ENCODE measurements around the gene ANKRD44. TPM values are rescaled to one million over a fixed set of nuclear protein-coding genes. Genes with fewer than 3 reads are reported as not detected.

Gene ANKRD44
- total RNA-seq, 2 donors from 2014 or later = 57.8 to 93.4 TPM

GRCh38 chr2:196992466-196992865, 318.1 kb downstream of the ANKRD44 start:
- TF ChIP-seq, protein P1, sequence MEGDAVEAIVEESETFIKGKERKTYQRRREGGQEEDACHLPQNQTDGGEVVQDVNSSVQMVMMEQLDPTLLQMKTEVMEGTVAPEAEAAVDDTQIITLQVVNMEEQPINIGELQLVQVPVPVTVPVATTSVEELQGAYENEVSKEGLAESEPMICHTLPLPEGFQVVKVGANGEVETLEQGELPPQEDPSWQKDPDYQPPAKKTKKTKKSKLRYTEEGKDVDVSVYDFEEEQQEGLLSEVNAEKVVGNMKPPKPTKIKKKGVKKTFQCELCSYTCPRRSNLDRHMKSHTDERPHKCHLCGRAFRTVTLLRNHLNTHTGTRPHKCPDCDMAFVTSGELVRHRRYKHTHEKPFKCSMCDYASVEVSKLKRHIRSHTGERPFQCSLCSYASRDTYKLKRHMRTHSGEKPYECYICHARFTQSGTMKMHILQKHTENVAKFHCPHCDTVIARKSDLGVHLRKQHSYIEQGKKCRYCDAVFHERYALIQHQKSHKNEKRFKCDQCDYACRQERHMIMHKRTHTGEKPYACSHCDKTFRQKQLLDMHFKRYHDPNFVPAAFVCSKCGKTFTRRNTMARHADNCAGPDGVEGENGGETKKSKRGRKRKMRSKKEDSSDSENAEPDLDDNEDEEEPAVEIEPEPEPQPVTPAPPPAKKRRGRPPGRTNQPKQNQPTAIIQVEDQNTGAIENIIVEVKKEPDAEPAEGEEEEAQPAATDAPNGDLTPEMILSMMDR (IDR thresholded peaks at IDR 0.05) = no peak
- DNase-seq (ENCODE audit: low spot score) = no peak
- no peak overlapping the region for H3K4me3 ChIP-seq
- ATAC-seq (ENCODE audit: insufficient number of reproducible peaks, low FRiP score, low read depth) = no peak
- H3K4me1 ChIP-seq (ENCODE audit: control insufficient read depth in 1 of 2, low read depth in 2 of 2) = peaks cover 3 to 13% of the 10 kb centered on the region in 2 donors
- H3K9me3 ChIP-seq = no peaks in the 10 kb centered on the region
- no peaks in the 10 kb centered on the region for H3K27me3 ChIP-seq (replicated peaks; ENCODE audit: insufficient read depth)
- peaks cover 5% of the 10 kb centered on the region for H3K36me3 ChIP-seq
- H3K27ac ChIP-seq = no peak overlapping the region

GRCh38 chr2:196990788-196991461, 319.7 kb downstream of the ANKRD44 start:
- TF ChIP-seq, protein P1 (IDR thresholded peaks at IDR 0.05) = no peak
- no peak overlapping the region for H3K27ac ChIP-seq
- H3K9me3 ChIP-seq = no peaks in the 10 kb centered on the region
- peaks cover under 1% of the 10 kb centered on the region for H3K36me3 ChIP-seq
- H3K27me3 ChIP-seq (replicated peaks; ENCODE audit: insufficient read depth) = no peaks in the 10 kb centered on the region
- no peak overlapping the region for H3K4me3 ChIP-seq
- DNase-seq (ENCODE audit: low spot score) (no peak), ATAC-seq (ENCODE audit: insufficient number of reproducible peaks, low FRiP score, low read depth) (no peak)
- H3K4me1 ChIP-seq (ENCODE audit: control insufficient read depth in 1 of 2, low read depth in 2 of 2) = peaks cover 5 to 16% of the 10 kb centered on the region in 2 donors

DNA sequence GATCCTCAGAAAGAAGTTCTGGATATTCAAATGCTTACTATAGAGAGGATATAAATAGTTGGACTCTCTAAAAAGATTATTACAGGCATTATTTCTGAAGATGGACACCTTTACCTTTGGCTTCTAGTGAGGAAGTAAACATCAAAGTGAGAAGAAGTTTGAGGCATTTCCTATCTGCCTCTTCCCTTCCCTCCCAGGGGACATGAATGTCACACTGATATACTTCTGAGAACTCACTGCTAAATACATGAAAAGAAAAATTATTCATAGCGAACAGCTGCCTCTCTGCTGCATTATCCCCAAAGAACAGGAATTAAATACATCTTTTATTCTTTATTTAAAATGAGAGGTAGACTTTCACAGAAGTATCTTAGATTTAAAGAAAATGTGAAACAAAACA, 320.5 kb downstream of the ANKRD44 start:
- Histone ChIP-seq H3K27ac (no peak overlapping the region), H3K4me1 (ENCODE audit: control insufficient read depth in 1 of 2, low read depth in 2 of 2) (peaks cover 5 to 16% of the 10 kb centered on the region in 2 donors), H3K36me3 (no peaks in the 10 kb centered on the region), H3K27me3 (replicated peaks; ENCODE audit: insufficient read depth) (no peaks in the 10 kb centered on the region), H3K9me3 (no peaks in the 10 kb centered on the region), H3K4me3 (no peak overlapping the region)
- DNase-seq (ENCODE audit: low spot score) = no peak
- ATAC-seq (ENCODE audit: insufficient number of reproducible peaks, low FRiP score, low read depth) = no peak
- TF ChIP-seq, protein P1 (IDR thresholded peaks at IDR 0.05) = no peak

DNA sequence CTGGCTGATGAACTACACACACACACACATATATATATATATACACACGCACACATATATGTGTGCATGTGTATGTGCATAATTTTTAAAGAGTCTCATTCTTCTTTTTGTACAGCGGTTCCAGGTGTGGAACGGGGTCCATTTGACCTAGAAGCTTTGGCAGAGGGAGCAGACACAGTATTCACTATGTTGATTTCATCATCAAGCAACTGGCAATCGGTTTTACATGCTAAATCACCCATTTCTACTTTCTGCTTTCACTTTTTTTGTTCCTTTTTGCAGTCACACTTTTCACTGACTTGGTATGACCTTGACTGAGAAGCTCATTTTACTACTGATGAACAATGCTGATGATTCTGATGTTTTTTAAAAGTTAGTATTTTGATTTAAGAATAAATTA, 321.1 kb downstream of the ANKRD44 start:
- peaks cover 5 to 16% of the 10 kb centered on the region in 2 donors for H3K4me1 ChIP-seq (ENCODE audit: control insufficient read depth in 1 of 2, low read depth in 2 of 2)
- no peaks in the 10 kb centered on the region for H3K9me3 ChIP-seq
- no peak overlapping the region for H3K27ac ChIP-seq
- DNase-seq (ENCODE audit: low spot score) (no peak), ATAC-seq (ENCODE audit: insufficient number of reproducible peaks, low FRiP score, low read depth) (no peak)
- H3K36me3 ChIP-seq = no peaks in the 10 kb centered on the region
- H3K27me3 ChIP-seq (replicated peaks; ENCODE audit: insufficient read depth) = no peaks in the 10 kb centered on the region
- H3K4me3 ChIP-seq = no peak overlapping the region
- TF ChIP-seq, protein P1 (IDR thresholded peaks at IDR 0.05) = no peak

- H3K9me3 ChIP-seq = no peaks in the 10 kb centered on the region
- H3K27ac ChIP-seq = peak overlapping the region; percentile 18 to 63
- no peaks in the 10 kb centered on the region for H3K27me3 ChIP-seq (replicated peaks; ENCODE audit: insufficient read depth)
- H3K4me1 ChIP-seq (ENCODE audit: control insufficient read depth in 1 of 2, low read depth in 2 of 2) = peaks cover 5 to 16% of the 10 kb centered on the region in 2 donors
- no peak overlapping the region for H3K4me3 ChIP-seq
- H3K36me3 ChIP-seq = no peaks in the 10 kb centered on the region
- DNase-seq (ENCODE audit: low spot score) (no peak), ATAC-seq (ENCODE audit: insufficient number of reproducible peaks, low FRiP score, low read depth) (no peak)
- TF ChIP-seq, protein P1 (IDR thresholded peaks at IDR 0.05) = no peak
Observed at GRCh38 chr2:196988639-196989038, 321.9 kb downstream of the ANKRD44 start.
